T-helper 2 cell (primary cell): ENCODE measurements around the gene SLC52A3.
"Not testable (repeated sequence)": the region's sequence is repeated elsewhere in the genome, so short reads cannot be mapped to it uniquely, and the experiment has no call there.

Experiments used
- DNase-seq, 5 experiments: peaks; one replicate each; pipeline versions ENCODE4 v3.0.0 to v3.0.0-alpha.2; 2012 to 2022
- total RNA-seq, 2 donors: gene quantifications; one replicate each; lab custom pipeline; 2026; lab: John Stamatoyannopoulos, UW

SLC52A3 gene
- 0 reads per million in 2 donors for total RNA-seq

DNA sequence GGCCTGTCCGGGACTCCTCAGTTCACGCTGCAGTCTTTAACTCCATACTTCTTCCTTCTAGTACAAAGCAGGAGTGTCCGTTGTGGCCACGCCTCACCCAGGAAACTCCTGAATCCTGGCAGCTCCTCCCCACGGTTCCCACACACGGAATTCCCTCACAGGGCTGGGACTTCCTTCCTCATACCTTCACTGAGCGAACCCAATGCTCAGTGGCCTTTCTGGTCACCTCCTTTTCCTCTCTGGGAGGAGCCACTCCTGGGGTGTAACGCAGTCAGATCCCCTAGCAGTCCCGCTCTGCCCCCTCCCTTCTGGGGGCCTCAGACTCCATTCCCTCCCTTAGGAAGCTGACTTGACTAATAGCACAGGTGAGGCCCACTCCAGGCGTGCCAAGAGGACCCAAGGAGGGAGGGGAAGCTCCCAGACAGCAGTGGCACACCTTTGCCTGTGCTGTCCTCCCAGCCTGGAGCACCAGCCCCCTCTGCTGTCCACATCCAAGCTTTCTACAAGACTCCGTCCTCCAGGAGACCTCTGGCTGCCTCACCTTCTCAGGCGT, at the start of gene SLC52A3:
TSS of gene SLC52A3 (minus strand) at position 75 of the 553 bp plus-strand sequence. CDS start 2,726 bp downstream, outside the sequence.
- no peak for DNase-seq

DNA sequence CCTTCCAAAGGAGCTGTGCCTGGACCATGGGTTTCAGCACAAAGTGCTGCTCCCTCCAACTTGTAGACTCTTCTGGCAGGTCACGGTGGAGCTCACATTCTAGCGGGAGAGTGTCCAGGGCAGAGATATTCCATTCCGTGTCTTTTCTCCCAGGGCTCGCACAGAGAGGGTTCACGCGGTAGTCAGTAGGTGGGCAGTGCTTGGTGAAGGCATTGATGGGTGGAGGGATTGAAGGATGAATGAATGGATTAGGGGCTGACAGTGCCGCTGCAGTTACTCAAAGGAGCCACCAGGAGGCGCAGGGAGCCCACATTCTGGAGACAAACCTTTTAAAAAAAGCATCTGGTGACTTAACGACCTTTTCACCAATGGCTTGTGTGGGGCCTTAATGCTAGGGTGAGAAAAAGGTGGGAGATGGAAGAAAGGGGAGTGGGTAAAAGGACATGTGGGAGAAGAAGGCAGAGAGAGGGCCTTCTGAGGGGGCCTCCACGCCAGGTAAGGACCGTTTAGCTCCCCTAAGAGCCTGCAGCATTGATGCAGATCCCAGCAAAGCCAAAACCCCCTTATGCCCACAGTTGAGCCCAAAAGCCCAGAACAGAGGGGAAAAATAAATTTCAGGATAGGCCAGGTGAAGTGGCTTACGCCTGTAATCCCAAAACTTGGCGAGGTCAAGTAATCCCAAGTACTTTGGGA, 47.8 kb upstream of the SLC52A3 start:
- peak; percentile 35 to 60 (median 51) for DNase-seq

DNA sequence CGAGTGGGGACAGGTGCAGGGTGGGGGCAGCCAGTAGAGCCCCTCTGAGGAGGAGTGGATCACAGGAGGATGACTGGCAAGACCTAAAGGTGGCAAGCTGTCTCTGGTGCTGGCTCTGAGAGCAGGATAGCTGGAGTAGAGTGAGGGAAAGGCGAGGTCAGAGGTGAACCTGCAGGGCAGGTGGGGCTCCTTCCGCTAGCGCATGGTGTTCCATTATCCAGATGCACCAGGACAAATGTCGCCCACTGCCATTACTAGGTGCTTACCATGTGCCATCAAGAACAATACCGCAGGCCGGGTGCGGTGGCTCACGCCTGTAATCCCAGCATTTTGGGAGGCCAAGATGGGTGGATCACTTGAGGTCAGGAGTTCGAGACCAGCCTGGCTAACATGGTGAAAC, 46.9 kb upstream of the SLC52A3 start:
- no peak for DNase-seq

GRCh38 chr20:813390-813789, 45.1 kb upstream of the SLC52A3 start:
- no peak for DNase-seq

- DNase-seq, result not testable (repeated sequence)
These were observed 44.1 kb upstream of the SLC52A3 start for GRCh38 chr20:812435-812814.

DNA sequence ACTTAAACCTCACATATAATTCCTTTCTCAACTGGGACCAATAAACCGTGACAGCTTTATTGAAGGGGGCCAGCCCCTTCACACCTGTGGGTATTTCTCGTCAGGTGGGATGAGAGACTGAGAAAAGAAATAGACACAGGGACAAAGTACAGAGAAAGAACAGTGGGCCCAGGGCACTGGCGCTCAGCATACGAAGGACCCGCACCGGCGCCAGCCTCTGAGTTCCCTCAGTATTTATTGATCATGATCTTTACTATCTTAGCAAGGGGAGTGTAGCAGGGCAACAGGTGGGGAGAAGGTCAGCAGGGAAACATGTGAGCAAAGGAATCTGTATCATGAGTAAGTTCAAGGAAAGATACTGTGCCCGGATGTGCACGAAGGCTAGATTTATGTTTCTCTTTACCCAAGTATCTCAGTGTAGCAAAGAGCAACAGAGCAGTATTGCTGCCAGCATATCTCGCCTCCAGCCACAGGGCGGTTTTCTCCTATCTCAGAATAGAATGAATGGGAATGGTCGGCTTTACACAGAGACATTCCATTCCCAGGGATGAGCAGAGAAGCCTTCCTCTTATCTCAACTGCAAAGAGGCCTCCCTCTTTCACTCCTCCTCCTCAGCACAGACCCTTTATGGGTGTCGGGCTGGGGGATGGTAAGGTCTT, 43.6 kb upstream of the SLC52A3 start:
- DNase-seq, result not testable (repeated sequence)

GRCh38 chr20:805713-806112, 37.4 kb upstream of the SLC52A3 start:
- DNase-seq, result no peak

GRCh38 chr20:801678-802077, 33.4 kb upstream of the SLC52A3 start:
- no peak for DNase-seq

- not testable (repeated sequence) for DNase-seq
These were observed 31.7 kb upstream of the SLC52A3 start for GRCh38 chr20:800026-800425.

DNA sequence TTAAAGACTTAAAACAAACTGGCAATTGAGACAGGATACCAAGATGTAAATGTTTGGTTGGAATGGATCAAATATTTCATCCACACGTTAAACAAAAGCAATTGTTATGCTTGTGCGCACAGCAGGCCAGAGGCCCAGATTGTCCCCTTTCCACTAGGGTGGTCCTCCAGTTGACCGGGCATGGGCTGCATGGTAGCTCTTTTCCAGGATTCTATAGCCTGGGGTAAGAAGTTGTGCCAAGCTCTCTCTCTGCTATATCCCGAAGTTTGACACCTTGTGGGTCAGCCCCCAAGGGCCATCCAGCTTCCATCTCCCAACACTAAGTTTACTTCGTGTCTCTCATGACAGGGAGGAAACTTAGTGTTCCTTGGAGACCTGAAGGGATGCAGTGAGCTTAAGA, 30.4 kb upstream of the SLC52A3 start:
- not testable (repeated sequence) for DNase-seq

DNA sequence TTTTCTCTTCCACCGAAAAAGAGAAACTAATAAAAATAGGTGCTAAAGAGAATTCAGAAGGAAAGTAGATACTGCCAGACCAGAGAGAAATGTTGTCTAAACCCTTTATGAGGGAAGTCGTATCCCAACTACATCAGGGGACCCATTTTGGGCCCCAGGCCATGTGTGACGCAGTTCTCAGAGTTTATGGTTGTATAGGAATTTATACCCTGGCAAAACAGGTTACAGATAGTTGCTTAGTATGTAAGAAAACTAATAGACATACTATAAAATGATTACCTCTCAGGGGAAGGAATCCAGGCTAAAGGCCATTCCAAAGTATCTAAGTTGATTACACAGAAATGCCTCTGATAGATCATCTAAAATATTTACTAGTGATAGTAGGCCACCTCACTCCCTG, 28.6 kb upstream of the SLC52A3 start:
- DNase-seq, result no peak

DNA sequence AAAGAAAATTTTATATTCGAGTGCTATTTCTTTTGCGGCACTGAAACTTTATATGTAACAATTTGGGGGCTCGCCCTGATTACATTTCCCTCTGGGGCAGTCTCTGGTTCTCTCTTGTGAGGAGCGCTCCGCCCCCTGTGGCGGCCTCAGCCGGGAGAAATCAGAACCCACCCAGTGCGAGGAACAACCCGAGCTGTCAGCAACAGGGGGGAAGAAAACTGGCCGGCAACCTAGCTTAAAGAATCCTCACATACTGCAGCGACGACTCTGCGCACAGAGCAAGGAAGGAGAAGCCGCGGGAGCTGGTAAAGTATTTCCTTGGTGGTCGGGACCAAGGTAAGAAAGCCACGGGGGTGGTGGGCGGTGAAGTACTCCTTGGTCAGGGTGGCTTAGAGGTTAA, 23.9 kb upstream of the SLC52A3 start:
- no peak for DNase-seq

DNA sequence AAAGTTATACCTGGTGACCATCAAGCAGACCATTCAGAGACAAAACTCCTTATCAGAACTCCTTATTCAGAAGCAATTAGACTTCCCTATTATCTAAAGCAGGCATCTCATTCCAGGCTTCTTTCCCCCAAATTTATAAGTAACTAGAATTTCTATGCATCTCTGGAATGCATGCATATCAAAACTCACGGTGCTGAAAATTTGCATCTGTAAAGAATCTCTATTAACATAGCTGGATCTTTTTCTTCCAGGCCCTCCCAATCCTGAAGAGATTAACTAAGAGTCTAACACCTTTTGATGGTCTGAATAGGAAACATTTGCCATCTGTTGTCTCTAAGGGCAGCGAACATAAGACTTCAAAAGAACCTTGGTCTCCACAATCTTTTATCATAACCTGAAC, 22.8 kb upstream of the SLC52A3 start:
- no peak for DNase-seq

DNA sequence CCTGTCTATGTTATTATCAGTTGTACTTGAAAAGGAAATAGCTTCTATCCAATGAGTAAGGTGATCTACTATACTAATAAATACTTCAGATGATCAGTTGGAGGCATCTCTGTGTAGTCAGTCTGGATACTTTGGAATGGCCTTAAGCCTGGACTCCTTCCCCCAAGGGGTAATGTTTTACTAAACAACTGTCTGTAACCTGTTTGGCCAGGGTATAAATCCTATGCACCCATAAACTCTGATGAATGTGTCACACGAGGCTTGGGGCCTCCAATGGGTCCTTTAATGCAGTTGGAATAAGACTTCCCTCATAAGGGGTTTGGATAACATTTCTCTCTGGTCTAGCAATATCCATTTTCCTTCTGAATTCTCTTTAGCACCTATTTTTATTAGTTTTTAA, 19.5 kb upstream of the SLC52A3 start:
- DNase-seq, result no peak

DNA sequence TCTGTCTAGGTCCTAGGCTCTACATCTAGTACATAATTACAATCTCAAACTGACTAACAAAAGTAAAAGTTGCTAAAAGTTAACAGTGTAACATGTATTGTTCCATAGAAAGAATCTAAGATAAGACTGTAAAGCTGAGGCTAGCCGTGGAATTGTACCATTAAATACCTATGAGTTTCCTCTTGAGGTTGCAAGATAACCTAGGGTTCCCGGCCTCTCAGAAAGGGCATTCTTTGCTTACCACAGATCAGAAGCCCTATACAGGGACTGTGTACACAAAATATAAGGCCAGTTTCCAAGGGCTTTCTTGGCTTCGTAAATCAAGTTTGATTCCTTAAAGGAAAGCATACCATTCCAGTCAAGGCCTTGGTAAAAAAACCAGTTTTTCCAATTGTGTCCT, 11.5 kb upstream of the SLC52A3 start:
- DNase-seq, result no peak

- no peak for DNase-seq
These were observed 7.9 kb upstream of the SLC52A3 start for GRCh38 chr20:776165-776564.

DNA sequence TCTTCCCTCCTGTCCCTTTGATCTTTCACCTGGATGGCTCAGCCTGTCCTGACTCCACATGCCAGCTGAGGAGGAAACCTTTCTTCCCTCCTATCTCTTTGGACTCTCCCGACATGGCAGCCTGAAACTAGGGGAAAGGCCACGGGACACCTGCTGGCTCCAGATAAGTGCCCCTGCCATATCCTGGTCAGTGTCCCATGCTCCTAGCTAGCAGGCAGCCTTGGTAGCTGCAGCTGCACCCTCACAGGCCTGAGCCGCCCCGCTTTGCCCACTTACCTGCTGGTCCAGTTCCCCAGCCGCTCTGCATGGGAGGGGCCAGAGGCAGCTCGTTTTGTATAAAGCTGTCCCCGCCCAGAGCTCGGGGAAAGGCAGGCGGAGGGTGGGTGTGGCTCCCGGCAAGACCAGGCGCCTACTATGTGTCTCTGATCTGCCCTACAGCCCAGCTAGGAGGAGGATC, 7.4 kb upstream of the SLC52A3 start:
- DNase-seq, result no peak

DNA sequence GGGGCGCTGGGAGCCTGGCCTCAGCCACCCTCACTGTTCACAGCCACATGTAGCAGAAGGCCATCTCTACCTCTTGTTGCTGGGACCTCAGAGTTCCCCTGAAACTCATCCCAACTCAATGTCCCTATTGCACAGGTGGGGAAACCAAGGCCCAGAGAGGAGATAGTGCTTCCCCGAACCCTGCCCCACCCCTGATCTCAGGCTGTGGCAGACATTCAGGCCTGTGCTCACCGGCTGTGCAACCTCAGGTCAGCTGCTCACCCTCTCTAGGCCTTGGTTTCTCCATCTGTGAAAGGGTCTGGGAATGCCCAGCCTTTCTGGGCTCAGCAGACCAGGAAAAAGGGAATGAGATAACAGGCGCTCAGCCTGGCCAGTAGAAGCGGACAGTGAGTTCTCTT, 6.4 kb upstream of the SLC52A3 start:
- DNase-seq, result no peak

DNA sequence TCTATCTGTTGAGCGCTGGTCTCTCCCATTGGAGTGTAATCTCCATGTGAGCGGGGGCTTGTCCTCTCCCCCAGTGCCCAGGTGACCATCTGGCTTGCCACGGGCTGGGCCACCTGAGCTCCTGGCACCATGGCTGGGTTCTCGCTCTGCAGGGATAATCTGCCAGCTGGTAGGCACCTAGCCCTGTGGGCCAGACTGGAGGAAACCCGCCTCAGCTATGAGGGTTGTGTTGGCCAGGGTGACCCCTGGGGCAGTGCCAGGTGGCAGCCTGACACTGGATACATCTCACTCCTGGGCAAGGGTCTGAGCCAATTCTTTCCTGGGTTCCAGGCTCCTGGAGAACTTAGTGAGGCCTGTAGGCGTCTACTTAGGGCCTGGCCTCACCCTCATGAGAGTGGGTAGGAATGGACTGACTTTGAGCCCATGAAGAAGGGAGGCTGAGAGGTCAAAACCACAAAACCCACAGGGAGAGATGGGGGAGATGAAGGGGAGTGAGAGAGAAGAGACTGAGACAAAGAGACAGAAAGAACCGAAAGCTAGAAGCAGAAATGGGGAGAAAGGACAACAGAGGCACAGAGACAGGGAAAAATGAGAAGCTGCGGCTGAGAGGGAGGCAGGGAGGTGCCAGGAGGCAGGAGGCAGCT, 5.8 kb upstream of the SLC52A3 start:
- DNase-seq, result no peak

- no peak for DNase-seq
These were observed 4.5 kb upstream of the SLC52A3 start for GRCh38 chr20:772806-773205.

- DNase-seq, result no peak
These were observed 3.6 kb upstream of the SLC52A3 start for GRCh38 chr20:771741-772464.

- no peak for DNase-seq
These were observed 2.4 kb upstream of the SLC52A3 start for GRCh38 chr20:770691-771090.

- no peak for DNase-seq
These were observed 1.4 kb downstream of the SLC52A3 start for GRCh38 chr20:766906-767305.
